IPS DF 19.7 (cell line): ENCODE measurements around the gene ANKHD1.

Source experiments
- DNase-seq: peaks from one replicate; pipeline ENCODE4 v3.0.0-alpha.2; 2013; ENCODE audit warnings: low read depth, low spot score

Gene ANKHD1

GRCh38 chr5:140371356-140372151 lies 30.1 kb upstream of the ANKHD1 start:
- no peak for DNase-seq

- DNase-seq, result peak; percentile 75
Measured at GRCh38 chr5:140372971-140373487, 28.6 kb upstream of the ANKHD1 start.

- DNase-seq, result no peak
Measured at GRCh38 chr5:140381351-140381750, 20.3 kb upstream of the ANKHD1 start.

GRCh38 chr5:140381972-140382371 lies 19.7 kb upstream of the ANKHD1 start:
- no peak for DNase-seq

- no peak for DNase-seq
Measured at GRCh38 chr5:140382866-140383265, 18.8 kb upstream of the ANKHD1 start.

GRCh38 chr5:140383300-140383699 lies 18.3 kb upstream of the ANKHD1 start:
- no peak for DNase-seq

GRCh38 chr5:140388052-140388451 lies 13.6 kb upstream of the ANKHD1 start:
- no peak for DNase-seq

- DNase-seq, result no peak
Measured at GRCh38 chr5:140391312-140391711, 10.3 kb upstream of the ANKHD1 start.

- DNase-seq, result no peak
Measured at GRCh38 chr5:140391732-140392131, 9.9 kb upstream of the ANKHD1 start.

GRCh38 chr5:140393738-140394137 lies 7.9 kb upstream of the ANKHD1 start:
- no peak for DNase-seq

- DNase-seq, result no peak
Measured at GRCh38 chr5:140398379-140398811, 3.2 kb upstream of the ANKHD1 start.

- DNase-seq, result no peak
Measured at GRCh38 chr5:140399979-140400729, 1.5 kb upstream of the ANKHD1 start.

- DNase-seq, result peak; percentile 99
Measured at GRCh38 chr5:140400730-140401361, 787 bp upstream of the ANKHD1 start.

- DNase-seq, result no peak
Measured at GRCh38 chr5:140402258-140403074, 833 bp downstream of the ANKHD1 start.

- DNase-seq, result no peak
Measured at GRCh38 chr5:140403613-140404012, 2.0 kb downstream of the ANKHD1 start.

- no peak for DNase-seq
Measured at GRCh38 chr5:140408750-140409241, 7.2 kb downstream of the ANKHD1 start.

- no peak for DNase-seq
Measured at GRCh38 chr5:140413230-140413629, 11.6 kb downstream of the ANKHD1 start.

GRCh38 chr5:140417235-140417634 lies 15.6 kb downstream of the ANKHD1 start:
- DNase-seq, result no peak

GRCh38 chr5:140418862-140419520 lies 17.4 kb downstream of the ANKHD1 start:
- no peak for DNase-seq

GRCh38 chr5:140420226-140420570 lies 18.6 kb downstream of the ANKHD1 start:
- DNase-seq, result no peak
